Measurements from ENCODE around the gene MMP15.

DNA sequence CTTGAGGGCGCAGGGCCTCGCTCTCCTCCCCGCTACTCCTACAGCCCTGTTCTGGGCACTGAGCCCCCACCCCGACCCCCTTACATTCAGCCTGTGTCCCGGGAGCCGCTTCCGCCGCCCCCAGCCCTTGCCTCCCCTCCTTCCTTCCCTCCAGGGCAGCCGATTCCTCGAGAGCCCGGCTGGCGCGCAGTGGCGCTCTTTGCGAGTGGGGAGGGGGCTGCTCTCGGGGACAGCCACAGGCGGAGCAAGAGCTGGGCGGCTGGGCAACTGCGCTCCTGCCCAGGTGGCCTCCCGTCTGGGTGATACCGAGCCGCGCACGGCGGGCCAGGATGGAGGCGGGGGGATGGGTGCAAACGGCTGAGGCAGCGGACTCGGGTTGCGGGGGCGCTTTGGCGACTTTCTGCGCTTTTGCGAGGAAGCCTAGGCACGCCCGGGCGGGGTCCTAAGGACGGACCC lies 1.2 kb downstream of the MMP15 start:
- TF ChIP-seq, protein P1, sequence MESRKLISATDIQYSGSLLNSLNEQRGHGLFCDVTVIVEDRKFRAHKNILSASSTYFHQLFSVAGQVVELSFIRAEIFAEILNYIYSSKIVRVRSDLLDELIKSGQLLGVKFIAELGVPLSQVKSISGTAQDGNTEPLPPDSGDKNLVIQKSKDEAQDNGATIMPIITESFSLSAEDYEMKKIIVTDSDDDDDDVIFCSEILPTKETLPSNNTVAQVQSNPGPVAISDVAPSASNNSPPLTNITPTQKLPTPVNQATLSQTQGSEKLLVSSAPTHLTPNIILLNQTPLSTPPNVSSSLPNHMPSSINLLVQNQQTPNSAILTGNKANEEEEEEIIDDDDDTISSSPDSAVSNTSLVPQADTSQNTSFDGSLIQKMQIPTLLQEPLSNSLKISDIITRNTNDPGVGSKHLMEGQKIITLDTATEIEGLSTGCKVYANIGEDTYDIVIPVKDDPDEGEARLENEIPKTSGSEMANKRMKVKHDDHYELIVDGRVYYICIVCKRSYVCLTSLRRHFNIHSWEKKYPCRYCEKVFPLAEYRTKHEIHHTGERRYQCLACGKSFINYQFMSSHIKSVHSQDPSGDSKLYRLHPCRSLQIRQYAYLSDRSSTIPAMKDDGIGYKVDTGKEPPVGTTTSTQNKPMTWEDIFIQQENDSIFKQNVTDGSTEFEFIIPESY (IDR thresholded peaks at IDR 0.05) = no peak
- TF ChIP-seq, protein P2, sequence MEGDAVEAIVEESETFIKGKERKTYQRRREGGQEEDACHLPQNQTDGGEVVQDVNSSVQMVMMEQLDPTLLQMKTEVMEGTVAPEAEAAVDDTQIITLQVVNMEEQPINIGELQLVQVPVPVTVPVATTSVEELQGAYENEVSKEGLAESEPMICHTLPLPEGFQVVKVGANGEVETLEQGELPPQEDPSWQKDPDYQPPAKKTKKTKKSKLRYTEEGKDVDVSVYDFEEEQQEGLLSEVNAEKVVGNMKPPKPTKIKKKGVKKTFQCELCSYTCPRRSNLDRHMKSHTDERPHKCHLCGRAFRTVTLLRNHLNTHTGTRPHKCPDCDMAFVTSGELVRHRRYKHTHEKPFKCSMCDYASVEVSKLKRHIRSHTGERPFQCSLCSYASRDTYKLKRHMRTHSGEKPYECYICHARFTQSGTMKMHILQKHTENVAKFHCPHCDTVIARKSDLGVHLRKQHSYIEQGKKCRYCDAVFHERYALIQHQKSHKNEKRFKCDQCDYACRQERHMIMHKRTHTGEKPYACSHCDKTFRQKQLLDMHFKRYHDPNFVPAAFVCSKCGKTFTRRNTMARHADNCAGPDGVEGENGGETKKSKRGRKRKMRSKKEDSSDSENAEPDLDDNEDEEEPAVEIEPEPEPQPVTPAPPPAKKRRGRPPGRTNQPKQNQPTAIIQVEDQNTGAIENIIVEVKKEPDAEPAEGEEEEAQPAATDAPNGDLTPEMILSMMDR (IDR thresholded peaks at IDR 0.05; ENCODE audit: low read depth, low read length, missing input control) = no peak
- TF ChIP-seq, protein P3, sequence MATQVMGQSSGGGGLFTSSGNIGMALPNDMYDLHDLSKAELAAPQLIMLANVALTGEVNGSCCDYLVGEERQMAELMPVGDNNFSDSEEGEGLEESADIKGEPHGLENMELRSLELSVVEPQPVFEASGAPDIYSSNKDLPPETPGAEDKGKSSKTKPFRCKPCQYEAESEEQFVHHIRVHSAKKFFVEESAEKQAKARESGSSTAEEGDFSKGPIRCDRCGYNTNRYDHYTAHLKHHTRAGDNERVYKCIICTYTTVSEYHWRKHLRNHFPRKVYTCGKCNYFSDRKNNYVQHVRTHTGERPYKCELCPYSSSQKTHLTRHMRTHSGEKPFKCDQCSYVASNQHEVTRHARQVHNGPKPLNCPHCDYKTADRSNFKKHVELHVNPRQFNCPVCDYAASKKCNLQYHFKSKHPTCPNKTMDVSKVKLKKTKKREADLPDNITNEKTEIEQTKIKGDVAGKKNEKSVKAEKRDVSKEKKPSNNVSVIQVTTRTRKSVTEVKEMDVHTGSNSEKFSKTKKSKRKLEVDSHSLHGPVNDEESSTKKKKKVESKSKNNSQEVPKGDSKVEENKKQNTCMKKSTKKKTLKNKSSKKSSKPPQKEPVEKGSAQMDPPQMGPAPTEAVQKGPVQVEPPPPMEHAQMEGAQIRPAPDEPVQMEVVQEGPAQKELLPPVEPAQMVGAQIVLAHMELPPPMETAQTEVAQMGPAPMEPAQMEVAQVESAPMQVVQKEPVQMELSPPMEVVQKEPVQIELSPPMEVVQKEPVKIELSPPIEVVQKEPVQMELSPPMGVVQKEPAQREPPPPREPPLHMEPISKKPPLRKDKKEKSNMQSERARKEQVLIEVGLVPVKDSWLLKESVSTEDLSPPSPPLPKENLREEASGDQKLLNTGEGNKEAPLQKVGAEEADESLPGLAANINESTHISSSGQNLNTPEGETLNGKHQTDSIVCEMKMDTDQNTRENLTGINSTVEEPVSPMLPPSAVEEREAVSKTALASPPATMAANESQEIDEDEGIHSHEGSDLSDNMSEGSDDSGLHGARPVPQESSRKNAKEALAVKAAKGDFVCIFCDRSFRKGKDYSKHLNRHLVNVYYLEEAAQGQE (IDR thresholded peaks at IDR 0.05) = no peak
- TF ChIP-seq RAD21 (IDR thresholded peaks at IDR 0.05) = no peak

Data from liver (tissue), 3 donors.